HT1080 (cell line): Measurements from ENCODE around the gene PTPRE. TPM values are rescaled to one million over a fixed set of nuclear protein-coding genes. Genes with fewer than 3 reads are reported as not detected.
A peak's percentile ranks its signal among the peaks of the same experiment; 100 is the strongest.

Experiments
- DNase-seq: peaks from one replicate; pipeline ENCODE4 v3.0.0-alpha.2; 2015; ENCODE audit warnings: low read depth
- total RNA-seq: library from RNA; depleted of rRNA; stranded (reverse); fragments of >200 nt; shearing (Covaris generic); gene quantifications from 2 replicates; pipeline ENCODE4 v1.2.3, GENCODE V29; 2014

PTPRE gene
- total RNA-seq, 1 experiment from 2014 or later, result 32.0 TPM

- DNase-seq, result no peak
Observed at GRCh38 chr10:127978481-127978880, 71.6 kb downstream of the PTPRE start.

DNA sequence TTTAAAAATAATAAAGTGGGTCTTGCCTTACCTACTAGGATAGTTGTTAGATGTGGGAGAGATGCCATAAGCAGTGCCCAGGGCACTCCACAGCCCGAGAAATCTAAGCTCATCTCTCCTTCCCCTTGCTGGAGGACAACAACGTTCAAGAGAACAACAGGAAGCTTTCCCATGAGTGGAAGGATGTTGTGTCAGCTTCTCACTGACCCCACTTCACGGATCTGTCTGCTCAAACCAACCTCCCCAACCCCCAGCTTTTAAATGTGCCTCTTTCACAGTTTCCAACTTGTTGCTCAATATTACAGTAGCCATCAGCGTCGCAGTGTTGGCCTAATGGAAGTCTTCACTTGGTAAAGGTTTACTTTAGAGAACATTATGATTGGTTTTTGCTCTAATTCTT lies 72.1 kb downstream of the PTPRE start:
- DNase-seq, result no peak

DNA sequence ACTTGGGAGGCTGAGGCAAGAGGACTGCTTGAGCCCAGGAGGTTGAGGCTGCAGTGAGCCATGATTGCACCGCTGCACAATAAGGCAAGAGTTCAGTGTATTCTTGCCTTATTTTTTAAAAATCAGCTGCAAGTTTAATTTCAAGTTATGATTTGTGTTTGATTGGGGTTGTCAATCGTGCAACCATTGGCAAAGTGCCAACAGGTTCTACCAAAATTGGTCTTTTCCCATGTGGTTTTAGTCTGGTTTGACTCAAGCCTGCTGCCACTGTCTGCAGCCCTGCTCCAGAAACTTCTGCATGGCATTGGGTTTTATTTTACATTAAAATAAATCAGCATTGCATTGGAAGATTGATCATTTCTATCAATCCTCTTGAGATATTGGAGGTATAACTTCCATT lies 72.7 kb downstream of the PTPRE start:
- no peak for DNase-seq

- DNase-seq, result no peak
Observed at GRCh38 chr10:127980898-127981297, 74.0 kb downstream of the PTPRE start.

GRCh38 chr10:127982601-127983000 lies 75.7 kb downstream of the PTPRE start:
- no peak for DNase-seq

DNA sequence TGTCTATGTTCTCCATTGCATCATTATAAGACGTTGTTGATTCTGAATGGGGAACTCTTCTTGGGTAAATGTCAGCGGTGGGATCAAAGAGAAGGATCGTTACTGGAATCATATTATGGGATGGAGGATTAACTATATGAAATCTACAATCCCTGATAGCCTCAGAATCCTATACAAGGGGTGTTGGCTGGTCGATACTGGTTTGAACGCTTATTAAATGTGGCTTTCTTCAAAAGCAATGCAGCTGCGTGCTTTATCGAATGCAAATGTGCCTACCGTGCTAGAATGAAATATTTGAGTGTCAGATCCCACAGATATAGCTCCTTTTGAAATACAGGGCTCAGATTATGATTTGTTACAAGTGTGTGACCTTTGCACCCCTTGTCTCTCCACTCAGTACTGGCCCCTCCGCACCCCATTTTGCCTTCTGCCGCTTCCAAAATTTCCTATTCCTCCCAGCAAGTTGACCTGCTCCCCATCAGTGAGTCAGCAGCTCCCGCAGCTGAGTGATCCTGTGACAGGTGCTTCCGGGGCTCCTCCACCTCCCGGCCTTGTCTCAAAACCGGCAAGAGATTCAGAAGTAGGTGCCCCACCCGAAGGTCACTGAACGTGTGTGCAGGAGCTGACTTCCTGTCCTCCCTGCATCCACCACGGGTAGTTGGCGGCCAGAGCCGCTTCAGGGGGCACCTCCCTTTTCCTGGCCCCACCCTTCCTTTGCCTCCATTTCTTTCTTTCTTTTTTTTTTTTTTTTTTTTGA lies 76.6 kb downstream of the PTPRE start:
- DNase-seq, result no peak

- no peak for DNase-seq
Observed at GRCh38 chr10:127984945-127985344, 78.0 kb downstream of the PTPRE start.

DNA sequence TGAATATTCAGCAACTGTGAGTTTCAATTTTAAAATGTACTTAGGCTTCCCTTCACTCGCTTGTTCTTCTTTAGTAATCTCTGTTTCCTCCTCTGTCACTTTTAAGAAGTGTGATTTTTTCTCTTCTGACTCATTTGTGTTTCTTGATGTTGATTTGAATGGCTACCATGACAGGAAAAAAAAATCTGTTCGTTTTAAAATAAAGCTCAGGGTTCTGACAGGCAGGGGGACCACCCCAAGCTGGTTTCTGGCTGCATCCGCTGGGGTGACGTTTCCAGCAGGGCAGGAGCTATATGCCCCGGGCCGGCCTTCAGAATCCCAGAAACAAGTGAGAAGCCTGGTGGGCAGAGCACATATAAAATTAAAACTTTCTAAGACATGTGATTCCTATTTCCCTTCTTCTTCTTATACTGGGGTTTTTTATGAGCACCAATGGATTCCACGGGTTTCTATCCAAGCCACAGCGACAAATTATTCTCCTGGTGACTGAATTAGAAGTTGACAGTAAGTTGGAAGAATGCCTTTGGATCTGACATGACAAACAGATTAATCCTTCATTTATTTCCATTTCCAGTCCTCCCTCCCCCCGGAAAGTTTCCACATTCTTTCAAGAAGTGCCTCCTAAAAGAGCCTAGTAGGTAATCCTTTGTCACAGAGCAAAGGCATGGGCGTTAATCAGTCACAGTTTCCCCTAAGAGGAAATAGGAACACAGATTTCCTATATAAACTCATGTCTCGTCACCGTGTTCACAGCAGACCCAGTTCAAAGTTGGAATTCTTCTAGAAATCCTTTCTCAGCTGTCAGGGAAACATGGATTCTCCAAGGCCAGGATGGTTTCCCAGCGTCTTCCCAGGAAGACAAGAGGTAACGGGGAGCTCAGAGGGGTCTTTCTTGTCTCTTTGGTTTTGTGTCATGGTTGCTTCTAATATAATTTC lies 79.9 kb downstream of the PTPRE start:
- DNase-seq, result no peak

- DNase-seq, result no peak
Observed at GRCh38 chr10:127987467-127988380, 80.8 kb downstream of the PTPRE start.

GRCh38 chr10:127989481-127990012 lies 82.6 kb downstream of the PTPRE start:
- no peak for DNase-seq

DNA sequence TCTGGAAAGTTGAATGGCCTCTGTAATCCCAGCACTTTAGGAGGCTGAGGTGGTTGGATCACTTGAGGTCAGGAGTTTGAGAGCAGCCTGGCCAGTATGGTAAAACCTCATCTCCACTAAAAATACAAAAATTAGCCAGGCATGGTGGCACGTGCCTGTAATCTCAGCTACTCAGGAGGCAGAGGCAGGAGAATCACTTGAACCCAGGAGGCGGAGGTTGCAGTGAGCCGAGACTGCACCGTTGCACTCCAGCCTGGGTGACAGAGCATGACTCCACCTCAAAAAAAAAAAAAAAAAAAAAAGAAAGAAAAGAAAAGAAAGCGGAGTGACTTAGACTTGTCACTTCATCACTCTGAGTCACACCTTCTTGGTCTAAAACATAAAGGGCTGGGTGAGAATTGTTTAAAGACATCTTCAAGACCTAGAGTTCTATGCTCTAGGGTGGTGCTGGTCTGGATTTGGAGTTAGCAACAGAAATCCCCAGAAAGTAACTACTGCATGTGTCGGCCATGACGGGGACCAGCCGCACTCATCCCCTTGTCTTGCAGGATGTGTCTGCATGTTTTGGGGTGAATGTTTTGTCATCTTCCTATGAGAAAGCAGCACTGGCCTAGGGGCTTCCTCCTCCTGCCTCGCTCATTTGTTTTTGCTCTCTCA lies 83.4 kb downstream of the PTPRE start:
- peak; percentile 86 for DNase-seq

DNA sequence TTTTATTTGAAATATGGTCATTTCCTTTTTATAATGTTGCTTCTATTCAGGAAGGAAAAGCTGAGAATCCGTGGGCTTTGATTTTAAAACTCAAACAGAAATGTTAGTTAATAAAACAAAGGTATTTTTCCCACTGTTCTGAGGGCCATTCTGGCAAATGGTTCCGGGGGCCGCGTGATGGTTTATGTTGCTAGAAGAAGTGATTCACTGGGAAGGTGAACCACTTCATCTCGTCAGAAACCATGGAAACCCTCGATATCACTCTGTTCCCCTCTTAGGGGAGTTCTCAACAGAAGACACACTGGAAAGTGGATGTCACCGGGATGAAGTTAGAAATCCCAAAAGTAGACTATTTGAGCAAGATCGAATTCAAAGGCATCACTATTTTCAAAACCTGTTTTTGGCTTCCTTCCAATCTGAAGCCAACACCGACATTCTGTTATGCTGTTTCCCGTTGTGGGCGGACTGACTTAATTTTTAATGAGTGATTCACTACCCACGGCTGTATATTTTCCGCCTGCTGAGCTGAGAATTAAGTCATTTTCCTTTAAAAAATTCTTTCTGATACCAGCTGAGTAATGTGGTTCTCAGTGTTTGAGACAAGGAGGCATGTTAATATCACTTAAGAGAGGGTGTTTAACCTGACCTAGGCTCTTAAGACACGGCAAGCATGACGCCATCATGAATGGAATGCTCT lies 84.1 kb downstream of the PTPRE start:
- peak; percentile 94 for DNase-seq

- DNase-seq, result peak; percentile 59
Observed at GRCh38 chr10:127991543-127992255, 84.8 kb downstream of the PTPRE start.

- DNase-seq, result no peak
Observed at GRCh38 chr10:127992376-127992775, 85.5 kb downstream of the PTPRE start.

DNA sequence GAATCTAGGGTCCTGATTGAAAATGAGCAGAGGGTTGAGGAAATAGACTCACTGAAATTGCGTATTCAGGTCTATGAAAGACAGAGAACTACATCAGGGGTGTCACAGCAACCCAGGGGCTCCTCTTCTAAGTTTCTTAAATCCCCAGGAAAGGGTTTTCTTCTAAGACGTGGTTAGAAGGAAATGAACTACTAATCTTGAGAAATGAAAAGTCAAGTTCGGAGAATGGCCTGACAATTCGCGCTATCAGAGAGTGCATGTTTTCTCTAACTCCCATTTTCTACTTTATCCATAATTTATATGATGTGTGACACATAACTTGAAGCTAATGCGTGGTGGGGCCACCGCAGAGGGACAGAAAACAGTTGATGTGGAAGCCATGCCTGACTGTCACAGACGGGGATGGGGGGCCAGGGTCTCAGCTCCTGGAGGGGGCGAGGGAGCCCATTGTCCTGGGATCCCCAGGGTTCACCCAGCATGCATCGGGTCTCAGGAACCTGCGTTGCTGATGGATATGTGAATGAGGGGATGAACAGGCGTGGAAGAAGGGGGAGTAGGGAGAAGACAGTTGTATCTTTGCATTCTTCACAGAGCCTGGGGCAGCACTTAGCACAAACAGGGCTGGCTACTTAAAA lies 86.3 kb downstream of the PTPRE start:
- no peak for DNase-seq

DNA sequence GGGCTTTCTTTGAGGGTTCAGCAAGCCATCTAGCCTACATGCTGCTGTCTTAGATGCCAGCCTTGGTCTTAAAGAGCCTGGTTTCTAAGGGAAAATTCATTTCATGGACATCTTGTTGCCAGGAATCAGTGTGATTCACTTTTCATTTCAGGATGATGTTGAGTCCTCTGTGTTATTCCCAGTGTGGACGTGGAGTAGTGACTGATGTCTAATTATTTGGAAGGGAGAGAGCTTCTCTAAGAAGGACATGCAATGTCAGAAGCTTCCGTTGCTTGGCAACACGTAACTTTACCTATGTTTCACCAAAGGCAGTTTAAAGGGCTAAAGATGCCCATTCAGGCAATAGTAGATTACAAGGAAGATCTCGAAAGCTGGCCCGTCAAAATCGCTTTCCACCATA lies 89.0 kb downstream of the PTPRE start:
- no peak for DNase-seq

GRCh38 chr10:127996586-127996985 lies 89.7 kb downstream of the PTPRE start:
- no peak for DNase-seq

- no peak for DNase-seq
Observed at GRCh38 chr10:127997271-127997670, 90.4 kb downstream of the PTPRE start.

DNA sequence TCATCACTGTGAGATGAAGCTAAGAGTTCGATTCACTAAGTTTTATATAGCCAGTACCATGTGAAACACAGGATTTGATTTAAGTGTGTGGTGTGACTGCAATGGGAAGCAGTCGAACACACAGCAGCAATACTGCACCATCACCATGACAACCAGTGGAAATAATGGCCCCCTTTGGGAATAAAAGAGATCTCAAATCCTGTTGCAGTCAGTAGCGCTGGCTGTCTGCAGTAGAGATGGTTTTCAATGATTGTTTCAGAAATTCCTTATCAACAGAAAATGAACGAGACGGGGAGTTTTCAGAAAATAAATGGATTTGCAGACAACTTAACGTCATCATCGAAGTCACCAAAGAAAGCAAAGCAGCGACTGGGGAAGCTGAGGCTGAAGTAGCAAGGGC lies 91.0 kb downstream of the PTPRE start:
- no peak for DNase-seq
